GM12878 (cell line): ENCODE results near the gene C2CD4D.

Experiments
- BMI1 ChIP-seq: fragments of 450-650 bp; IDR thresholded peaks from 2 replicates; pipeline ENCODE4 v1.6.1; 2016; ENCODE audit warnings: mild to moderate bottlenecking, moderate library complexity, borderline replicate concordance
- CHD2 ChIP-seq: IDR thresholded peaks from 2 replicates; pipeline ENCODE4 v1.6.1; 2011; ENCODE audit warnings: low read depth, low read length, improper control_type of control experiment, borderline replicate concordance
- JUND ChIP-seq: IDR thresholded peaks from 2 replicates; pipeline ENCODE4 v1.6.1; 2012; ENCODE audit warnings: low read depth, mild to moderate bottlenecking, low read length, improper control_type of control experiment, moderate library complexity
- MEF2A ChIP-seq: IDR thresholded peaks from 2 replicates; pipeline ENCODE4 v1.6.1; 2011; ENCODE audit warnings: low read depth, mild to moderate bottlenecking, low read length, moderate library complexity; ENCODE audit not compliant: insufficient read depth
- SMAD5 ChIP-seq: IDR thresholded peaks from 2 replicates; pipeline ENCODE4 v1.6.1; 2016; ENCODE audit warnings: antibody characterized with exemption, low read depth
- TF ChIP-seq, protein P1 (sequence below), 3 experiments: IDR thresholded peaks in 2 of 3; conservative IDR thresholded peaks in 1 of 3; 2 replicates each; pipeline ENCODE4 v1.5.1; 2011; ENCODE audit warnings: low read depth in 3 of 3, low read length in 3 of 3, mild to moderate bottlenecking in 3 of 3, control low read depth in 2 of 3, moderate library complexity in 2 of 3, inconsistent platforms in 1 of 3, mixed read lengths in 1 of 3; ENCODE audit not compliant: control insufficient read depth in 2 of 3, insufficient read depth in 1 of 3; ENCODE audit errors: extremely low read depth in 1 of 3
- TF ChIP-seq, protein P2 (sequence below): IDR thresholded peaks from 2 replicates; pipeline ENCODE4 v1.6.1; 2012; ENCODE audit warnings: low read depth, low read length, improper control_type of control experiment
- TF ChIP-seq, protein P3 (sequence below): fragments of 450-650 bp; formaldehyde crosslinking; IDR thresholded peaks from 2 replicates; pipeline ENCODE4 v1.4.0; 2020; ENCODE audit warnings: mild to moderate bottlenecking, moderate library complexity

DNA sequence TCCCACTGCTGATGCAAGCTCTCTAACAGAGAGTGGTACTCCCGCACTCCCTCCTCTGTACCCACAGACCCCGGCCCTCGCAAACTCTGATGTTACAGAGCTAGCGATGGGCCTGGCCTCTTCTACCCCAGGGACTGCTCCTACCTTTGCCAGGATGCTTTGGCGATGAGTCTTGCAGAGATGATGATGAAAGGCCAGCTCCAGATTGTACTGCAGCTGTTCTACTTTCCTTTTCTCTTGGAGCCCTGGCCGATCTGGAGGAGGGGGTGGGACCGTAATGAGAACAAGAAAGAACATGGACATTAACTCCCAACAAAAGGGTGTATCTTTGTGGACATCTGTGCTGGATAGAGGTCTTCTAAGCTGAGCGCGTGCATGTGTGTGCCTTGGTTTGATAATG, 28.4 kb downstream of the C2CD4D start:
- TF ChIP-seq MEF2A (no peak), BMI1 (no peak), JUND (no peak), SMAD5 (no peak), CHD2 (no peak)
- TF ChIP-seq, protein P1, sequence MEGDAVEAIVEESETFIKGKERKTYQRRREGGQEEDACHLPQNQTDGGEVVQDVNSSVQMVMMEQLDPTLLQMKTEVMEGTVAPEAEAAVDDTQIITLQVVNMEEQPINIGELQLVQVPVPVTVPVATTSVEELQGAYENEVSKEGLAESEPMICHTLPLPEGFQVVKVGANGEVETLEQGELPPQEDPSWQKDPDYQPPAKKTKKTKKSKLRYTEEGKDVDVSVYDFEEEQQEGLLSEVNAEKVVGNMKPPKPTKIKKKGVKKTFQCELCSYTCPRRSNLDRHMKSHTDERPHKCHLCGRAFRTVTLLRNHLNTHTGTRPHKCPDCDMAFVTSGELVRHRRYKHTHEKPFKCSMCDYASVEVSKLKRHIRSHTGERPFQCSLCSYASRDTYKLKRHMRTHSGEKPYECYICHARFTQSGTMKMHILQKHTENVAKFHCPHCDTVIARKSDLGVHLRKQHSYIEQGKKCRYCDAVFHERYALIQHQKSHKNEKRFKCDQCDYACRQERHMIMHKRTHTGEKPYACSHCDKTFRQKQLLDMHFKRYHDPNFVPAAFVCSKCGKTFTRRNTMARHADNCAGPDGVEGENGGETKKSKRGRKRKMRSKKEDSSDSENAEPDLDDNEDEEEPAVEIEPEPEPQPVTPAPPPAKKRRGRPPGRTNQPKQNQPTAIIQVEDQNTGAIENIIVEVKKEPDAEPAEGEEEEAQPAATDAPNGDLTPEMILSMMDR (IDR thresholded peaks at IDR 0.05 in 2 of 3, conservative IDR thresholded peaks at IDR 0.05 in 1 of 3; ENCODE audit: control insufficient read depth in 2 of 3, extremely low read depth in 1 of 3, insufficient read depth in 1 of 3, low read depth in 3 of 3, low read length in 3 of 3), result no peak
- TF ChIP-seq, protein P2, sequence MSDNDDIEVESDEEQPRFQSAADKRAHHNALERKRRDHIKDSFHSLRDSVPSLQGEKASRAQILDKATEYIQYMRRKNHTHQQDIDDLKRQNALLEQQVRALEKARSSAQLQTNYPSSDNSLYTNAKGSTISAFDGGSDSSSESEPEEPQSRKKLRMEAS, result no peak
- TF ChIP-seq, protein P3, sequence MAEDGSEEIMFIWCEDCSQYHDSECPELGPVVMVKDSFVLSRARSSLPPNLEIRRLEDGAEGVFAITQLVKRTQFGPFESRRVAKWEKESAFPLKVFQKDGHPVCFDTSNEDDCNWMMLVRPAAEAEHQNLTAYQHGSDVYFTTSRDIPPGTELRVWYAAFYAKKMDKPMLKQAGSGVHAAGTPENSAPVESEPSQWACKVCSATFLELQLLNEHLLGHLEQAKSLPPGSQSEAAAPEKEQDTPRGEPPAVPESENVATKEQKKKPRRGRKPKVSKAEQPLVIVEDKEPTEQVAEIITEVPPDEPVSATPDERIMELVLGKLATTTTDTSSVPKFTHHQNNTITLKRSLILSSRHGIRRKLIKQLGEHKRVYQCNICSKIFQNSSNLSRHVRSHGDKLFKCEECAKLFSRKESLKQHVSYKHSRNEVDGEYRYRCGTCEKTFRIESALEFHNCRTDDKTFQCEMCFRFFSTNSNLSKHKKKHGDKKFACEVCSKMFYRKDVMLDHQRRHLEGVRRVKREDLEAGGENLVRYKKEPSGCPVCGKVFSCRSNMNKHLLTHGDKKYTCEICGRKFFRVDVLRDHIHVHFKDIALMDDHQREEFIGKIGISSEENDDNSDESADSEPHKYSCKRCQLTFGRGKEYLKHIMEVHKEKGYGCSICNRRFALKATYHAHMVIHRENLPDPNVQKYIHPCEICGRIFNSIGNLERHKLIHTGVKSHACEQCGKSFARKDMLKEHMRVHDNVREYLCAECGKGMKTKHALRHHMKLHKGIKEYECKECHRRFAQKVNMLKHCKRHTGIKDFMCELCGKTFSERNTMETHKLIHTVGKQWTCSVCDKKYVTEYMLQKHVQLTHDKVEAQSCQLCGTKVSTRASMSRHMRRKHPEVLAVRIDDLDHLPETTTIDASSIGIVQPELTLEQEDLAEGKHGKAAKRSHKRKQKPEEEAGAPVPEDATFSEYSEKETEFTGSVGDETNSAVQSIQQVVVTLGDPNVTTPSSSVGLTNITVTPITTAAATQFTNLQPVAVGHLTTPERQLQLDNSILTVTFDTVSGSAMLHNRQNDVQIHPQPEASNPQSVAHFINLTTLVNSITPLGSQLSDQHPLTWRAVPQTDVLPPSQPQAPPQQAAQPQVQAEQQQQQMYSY (CRISPR knock-in tag), result no peak
